ENCODE data around the gene WWOX. TPM values are rescaled to one million over a fixed set of nuclear protein-coding genes. Genes with fewer than 3 reads are reported as not detected.

WWOX gene
- total RNA-seq, 1 experiment from 2014 or later: 38.9 TPM

- in situ Hi-C loops (cut with HindIII; ENCODE audit: low sequenced_read_pairs): no loop called here
- no peak for DNase-seq (ENCODE audit: low spot score)
Measured at GRCh38 chr16:78737630-78738029, 638.2 kb downstream of the WWOX start.

- in situ Hi-C loops (cut with HindIII; ENCODE audit: low sequenced_read_pairs): no loop called here
Measured at GRCh38 chr16:78738557-78738956, 639.1 kb downstream of the WWOX start.

GRCh38 chr16:78740269-78740668 lies 640.8 kb downstream of the WWOX start:
- DNase-seq (ENCODE audit: low spot score): no peak
- in situ Hi-C loops (cut with HindIII; ENCODE audit: low sequenced_read_pairs): no loop called here

More at GRCh38 chr16:78738557-78738956, 639.1 kb downstream of the WWOX start:
- no peak for DNase-seq (ENCODE audit: low spot score)

- DNase-seq (ENCODE audit: low spot score): no peak
- in situ Hi-C loops (cut with HindIII; ENCODE audit: low sequenced_read_pairs): no loop called here
Measured at GRCh38 chr16:78742501-78743283, 643.2 kb downstream of the WWOX start.

GRCh38 chr16:78743556-78743955 lies 644.1 kb downstream of the WWOX start:
- DNase-seq (ENCODE audit: low spot score): no peak
- in situ Hi-C loops (cut with HindIII; ENCODE audit: low sequenced_read_pairs): no loop called here

- in situ Hi-C loops (cut with HindIII; ENCODE audit: low sequenced_read_pairs): no loop called here
- no peak for DNase-seq (ENCODE audit: low spot score)
Measured at GRCh38 chr16:78744099-78744498, 644.6 kb downstream of the WWOX start.

GRCh38 chr16:78744796-78745107 lies 645.3 kb downstream of the WWOX start:
- DNase-seq (ENCODE audit: low spot score): no peak
- in situ Hi-C loops (cut with HindIII; ENCODE audit: low sequenced_read_pairs): no loop called here

GRCh38 chr16:78745108-78746019 lies 645.9 kb downstream of the WWOX start:
- no peak for DNase-seq (ENCODE audit: low spot score)
- in situ Hi-C loops (cut with HindIII; ENCODE audit: low sequenced_read_pairs): no loop called here

- in situ Hi-C loops (cut with HindIII; ENCODE audit: low sequenced_read_pairs): no loop called here
- DNase-seq (ENCODE audit: low spot score): no peak
Measured at GRCh38 chr16:78746718-78747117, 647.3 kb downstream of the WWOX start.

GRCh38 chr16:78748220-78748929 lies 648.9 kb downstream of the WWOX start:
- in situ Hi-C loops (cut with HindIII; ENCODE audit: low sequenced_read_pairs): no loop called here
- peak; percentile 17 for DNase-seq (ENCODE audit: low spot score)

GRCh38 chr16:78749745-78750268 lies 650.4 kb downstream of the WWOX start:
- in situ Hi-C loops (cut with HindIII; ENCODE audit: low sequenced_read_pairs): no loop called here
- DNase-seq (ENCODE audit: low spot score): no peak

GRCh38 chr16:78750611-78751010 lies 651.2 kb downstream of the WWOX start:
- in situ Hi-C loops (cut with HindIII; ENCODE audit: low sequenced_read_pairs): no loop called here
- DNase-seq (ENCODE audit: low spot score): no peak

GRCh38 chr16:78751601-78752000 lies 652.1 kb downstream of the WWOX start:
- in situ Hi-C loops (cut with HindIII; ENCODE audit: low sequenced_read_pairs): no loop called here
- no peak for DNase-seq (ENCODE audit: low spot score)

GRCh38 chr16:78754713-78755112 lies 655.3 kb downstream of the WWOX start:
- in situ Hi-C loops (cut with HindIII; ENCODE audit: low sequenced_read_pairs): no loop called here
- no peak for DNase-seq (ENCODE audit: low spot score)

- in situ Hi-C loops (cut with HindIII; ENCODE audit: low sequenced_read_pairs): no loop called here
- DNase-seq (ENCODE audit: low spot score): no peak
Measured at GRCh38 chr16:78755751-78756661, 656.6 kb downstream of the WWOX start.

GRCh38 chr16:78759596-78759995 lies 660.1 kb downstream of the WWOX start:
- no peak for DNase-seq (ENCODE audit: low spot score)
- in situ Hi-C loops (cut with HindIII; ENCODE audit: low sequenced_read_pairs): no loop called here

- in situ Hi-C loops (cut with HindIII; ENCODE audit: low sequenced_read_pairs): no loop called here
- DNase-seq (ENCODE audit: low spot score): no peak
Measured at GRCh38 chr16:78760611-78761010, 661.2 kb downstream of the WWOX start.

- in situ Hi-C loops (cut with HindIII; ENCODE audit: low sequenced_read_pairs): no loop called here
- DNase-seq (ENCODE audit: low spot score): no peak
Measured at GRCh38 chr16:78761427-78761826, 662.0 kb downstream of the WWOX start.

GRCh38 chr16:78762222-78762621 lies 662.8 kb downstream of the WWOX start:
- no peak for DNase-seq (ENCODE audit: low spot score)
- in situ Hi-C loops (cut with HindIII; ENCODE audit: low sequenced_read_pairs): no loop called here

All from G401 (cell line).